Measurements from ENCODE around the gene TRANK1.

Gene TRANK1

DNA sequence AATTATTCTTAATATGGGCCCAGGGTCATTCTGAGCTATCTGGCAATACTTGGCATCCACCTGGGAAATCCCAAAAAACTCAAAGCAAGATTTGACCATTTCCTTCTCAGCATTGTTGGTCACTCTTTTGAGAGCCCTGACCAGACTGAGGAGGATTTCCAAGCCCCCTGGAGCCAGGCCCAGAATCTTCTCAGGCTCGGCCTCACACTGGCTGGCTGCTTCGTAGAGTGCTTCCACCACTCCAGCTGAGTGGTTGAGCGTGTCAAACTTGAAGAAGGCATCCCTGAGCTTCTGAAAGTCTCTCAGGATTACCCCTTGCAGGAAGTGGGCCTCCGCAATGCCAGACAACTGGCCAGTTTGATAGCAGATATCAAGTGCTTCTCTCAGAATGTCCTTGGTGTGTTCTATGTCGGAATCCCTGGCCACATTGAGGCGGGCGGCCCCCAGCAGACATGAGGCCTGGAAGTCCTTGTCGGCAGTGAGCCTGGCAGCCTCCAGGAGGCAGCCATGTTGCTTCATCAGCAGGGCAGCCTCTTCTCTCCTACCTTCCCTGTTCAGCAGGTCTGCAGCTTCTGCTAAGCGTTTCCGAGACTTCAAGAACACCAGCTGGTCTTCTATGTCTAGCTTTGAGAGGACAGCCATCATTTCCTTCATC lies 111.6 kb downstream of the TRANK1 start:
- DNase-seq: no peak

DNA sequence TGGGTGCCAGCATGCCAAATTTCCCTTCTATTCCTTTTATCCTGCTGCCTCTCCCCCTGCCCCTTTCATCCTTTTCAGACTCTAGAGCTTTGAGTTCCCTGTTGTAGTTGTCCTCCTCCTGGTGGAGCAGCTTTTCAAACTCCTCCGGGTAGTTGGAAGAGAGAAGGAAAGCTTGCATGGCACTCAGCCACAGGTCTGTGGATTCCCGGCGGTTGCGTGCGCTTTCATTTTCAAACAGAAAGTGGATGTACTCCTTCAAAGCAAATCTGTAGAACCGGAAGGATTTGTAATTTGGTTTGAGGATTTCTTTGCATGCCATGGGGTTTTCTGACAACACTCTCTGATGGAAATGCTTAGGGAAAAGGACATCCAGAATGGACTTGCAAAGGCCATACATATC lies 112.4 kb downstream of the TRANK1 start:
- DNase-seq: no peak

DNA sequence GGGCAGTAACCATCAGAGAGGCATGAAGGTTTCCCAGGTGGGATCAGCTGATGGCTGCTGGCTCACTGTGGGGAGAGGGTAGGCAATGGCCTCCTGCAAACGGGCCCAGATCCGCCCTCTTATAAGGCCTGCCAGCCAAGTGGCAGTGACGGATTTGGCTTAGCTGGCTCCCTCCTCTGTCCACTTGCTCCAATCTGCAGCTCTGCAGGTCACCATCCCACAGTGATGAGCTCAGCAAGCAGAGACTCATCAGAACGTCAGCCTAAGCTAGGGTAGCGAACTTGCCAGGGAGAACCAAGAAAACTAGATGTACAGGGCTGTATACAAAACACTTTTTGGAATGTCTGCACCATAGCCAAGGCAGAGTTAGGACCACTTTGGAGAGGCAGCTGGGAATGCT lies 117.7 kb downstream of the TRANK1 start:
- DNase-seq: no peak

DNA sequence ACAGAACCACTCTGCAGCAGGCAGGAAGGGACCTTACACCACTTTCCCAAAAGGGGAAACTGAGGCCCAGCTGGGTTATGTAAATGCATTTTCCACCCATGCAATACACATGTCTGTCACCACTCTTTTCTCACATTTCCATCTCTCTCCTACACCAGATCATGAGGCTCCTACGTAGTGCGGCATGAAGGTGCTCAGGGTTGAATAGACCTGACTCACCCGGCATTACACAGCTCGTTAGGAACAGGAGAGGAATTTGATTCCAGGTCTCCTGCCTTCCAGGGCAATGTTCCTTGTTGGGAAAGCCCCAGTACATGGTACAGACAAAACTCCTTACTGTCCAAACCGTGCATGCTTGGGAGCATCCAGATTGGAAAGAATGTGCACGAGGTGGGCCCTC lies 118.6 kb downstream of the TRANK1 start:
- no peak for DNase-seq

DNA sequence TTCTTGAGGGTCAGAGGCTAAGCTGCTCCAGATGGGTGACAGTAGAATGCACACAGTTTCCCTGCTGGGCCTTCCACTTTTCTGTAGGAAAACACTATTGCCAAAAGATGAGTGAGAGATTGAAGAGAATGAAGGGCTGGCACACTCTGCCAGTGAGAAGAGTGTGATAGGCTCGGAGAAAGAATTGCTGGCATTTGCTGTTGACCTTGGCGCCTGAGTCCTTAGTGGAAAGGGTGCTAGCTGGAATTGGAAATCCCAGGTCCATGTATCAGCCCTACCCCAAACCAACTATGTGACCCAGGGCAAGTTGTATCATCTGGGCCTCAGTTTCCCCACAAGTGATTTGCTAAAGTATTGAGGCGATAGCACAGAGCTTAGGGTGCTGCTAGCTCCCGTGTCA lies 120.4 kb downstream of the TRANK1 start:
- no peak for DNase-seq

DNA sequence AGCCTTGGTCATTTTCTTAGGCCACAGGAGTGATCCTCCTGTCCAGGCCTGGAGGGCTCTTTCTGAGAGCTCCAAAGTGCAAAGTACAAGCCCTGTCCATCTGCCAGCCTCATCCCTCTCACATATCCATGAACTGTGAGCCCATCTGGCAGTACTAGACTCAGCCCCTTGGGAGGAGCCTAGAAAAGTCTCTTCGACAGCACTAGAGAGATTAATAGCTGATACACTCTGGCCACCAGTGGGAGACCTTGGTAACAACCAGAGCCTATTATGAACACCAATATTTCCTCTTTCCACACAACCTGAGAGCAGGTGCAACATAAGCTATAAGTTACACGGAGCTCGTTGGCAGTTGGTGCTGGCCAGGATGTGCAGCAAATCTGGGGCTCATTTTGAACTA lies 121.0 kb downstream of the TRANK1 start:
- no peak for DNase-seq

DNA sequence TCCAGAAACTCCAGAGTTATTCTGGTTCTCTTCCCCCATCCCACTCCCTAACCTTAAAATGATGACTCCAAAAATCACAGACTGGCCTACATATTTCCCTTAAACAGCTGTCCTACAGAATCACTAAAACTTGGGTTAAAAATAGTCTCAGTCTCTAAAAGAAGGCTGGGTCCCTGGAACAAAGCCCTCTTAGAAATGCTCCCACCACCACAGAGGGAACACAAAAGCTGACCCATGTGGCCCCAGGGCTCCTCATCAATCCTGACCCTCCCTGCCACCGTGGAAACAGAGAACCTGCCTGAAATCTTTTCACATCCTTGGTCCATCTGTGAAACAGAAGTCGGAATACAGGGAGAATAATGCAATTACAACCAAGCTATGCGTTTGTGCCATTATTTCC lies 124.8 kb downstream of the TRANK1 start:
- DNase-seq: no peak

DNA sequence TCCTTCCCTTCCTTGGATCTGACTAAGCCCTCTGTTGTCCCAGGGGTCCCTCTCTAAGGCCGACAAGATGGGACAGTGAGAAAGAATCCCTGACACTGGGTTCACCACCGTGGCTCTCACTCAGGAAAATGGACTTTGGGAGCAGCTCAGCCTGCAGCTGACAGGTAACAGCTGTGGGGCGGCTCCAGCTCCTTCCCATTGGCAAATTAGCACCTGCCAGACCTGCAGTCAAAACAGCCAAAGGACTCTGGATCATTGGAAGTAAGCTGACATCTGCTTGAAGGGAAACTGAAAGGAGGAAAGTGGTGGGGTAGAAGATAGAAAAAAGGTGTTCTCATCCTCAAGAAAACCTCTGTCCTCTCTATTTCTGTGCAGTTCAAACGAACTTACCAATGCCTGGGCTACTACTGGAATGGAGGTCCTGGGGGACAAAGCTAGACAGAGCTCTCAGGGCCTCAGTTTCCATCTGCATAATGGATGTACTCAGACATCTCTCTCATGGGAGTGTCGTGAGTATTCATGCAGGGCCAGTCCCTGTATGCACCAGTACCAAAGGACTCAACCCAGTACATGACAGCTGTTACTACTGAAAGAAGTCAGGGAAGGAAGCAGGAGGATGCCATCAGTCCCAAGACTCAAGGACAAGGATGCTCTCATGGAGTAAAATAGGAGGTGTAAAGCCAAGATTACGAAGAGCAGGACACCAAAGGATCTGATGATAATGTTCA lies 126.9 kb downstream of the TRANK1 start:
- no peak for DNase-seq

DNA sequence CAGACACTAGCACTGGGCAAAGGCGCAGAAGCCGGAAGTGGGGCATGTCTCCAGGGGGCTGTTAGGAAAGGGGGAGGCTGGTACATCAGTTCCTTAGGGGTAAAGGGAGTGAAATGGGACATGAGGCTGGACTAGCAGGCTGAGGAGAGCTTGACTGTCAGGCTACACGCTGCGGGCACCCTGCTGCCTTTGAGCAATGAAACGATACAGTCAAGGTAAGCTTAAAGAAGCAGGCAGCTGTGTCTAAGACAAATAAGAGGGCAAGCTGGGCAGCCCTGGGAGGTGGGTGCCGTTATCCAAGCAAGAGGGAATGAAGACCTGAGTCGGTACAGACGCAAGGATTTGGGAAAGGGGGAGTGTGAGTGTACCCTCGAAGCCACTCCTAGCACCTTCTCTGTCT lies 129.5 kb downstream of the TRANK1 start:
- DNase-seq: no peak

DNA sequence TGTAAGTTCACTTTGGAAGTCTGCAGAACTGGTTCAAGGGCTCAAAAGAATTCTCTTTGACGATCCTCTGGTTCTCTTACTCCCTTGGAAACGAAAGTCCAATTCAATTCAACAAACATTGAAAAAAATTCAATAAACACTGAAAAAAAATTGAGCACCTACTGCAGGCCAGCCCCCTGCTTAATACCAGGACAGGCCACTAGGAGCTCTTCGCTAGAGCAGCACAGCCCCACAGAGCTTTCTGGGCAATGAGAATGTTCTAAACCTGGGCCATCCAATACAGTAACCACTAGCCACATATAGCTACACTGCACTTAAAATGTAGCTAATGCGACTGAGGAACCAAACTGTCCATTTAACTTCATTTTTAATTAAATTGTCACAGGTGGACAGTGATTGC lies 130.1 kb downstream of the TRANK1 start:
- no peak for DNase-seq

DNA sequence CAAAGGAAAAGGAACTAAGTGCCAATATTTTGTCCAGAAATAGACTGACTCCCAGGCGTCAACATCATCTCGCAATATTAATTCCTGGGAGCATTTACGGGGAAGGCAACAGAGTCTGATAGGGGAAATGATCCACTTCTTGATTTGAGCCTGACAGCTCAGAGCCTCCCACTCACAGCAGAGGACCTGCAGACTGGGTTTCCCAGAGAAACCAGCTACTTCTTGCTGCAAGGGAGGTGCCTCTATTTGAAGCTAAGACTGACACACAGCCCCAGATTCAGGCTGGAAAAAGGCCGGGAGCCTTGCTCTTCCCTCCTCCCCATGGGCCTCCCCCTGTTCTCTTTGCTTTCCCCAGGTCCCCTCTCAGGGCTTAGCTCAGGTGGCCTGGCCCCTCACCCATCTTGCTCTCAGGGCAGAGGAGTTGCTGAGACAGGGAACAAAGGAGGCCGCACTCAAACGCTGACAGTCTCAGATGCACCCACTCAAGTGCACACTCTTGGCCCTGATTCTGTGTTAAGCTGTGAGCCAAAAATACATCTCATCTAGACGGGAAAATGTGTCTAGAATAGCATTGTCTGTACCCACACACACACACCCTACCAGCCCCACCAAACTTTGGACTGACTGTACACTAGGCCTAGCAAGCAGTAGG lies 130.7 kb downstream of the TRANK1 start:
- no peak for DNase-seq

DNA sequence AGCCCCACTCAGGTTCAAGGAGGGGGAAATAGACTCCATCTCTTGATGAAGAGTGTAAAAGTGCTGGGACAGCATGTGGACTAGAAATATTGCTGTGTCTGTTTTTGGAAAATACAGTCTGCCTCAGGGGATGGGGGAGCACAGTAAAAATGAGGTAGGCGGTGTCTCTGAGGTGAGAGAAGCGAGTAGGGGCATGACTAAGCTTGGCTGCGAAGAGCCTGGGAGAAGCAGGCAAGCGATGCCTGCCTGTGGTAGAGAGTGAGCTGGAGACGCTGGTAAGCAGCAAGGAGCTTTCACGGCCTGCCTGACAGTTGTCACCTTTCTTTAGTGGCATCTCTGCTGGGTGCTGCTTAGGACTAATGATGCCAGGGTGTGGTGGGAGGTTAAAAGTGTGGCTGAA lies 131.5 kb downstream of the TRANK1 start:
- DNase-seq: no peak

DNA sequence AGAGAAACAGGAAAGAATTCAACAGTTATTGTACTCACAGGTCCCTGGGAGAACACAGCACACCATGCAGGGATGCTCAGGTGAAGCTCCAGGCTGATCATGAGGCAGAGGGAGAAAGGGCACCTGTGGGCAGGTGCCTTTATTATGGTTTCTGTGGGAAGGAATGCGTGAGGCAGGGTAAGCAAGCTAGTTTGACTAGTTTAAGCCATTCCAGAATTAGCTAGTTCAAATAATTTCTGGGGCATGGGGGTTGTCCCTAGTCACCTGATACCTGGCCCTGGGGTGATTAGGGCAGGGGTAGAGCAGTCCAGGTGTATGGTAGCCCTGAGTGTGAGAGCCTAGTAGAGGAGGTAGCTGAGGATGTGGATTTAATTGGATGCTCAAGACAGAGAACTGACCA lies 132.6 kb downstream of the TRANK1 start:
- no peak for DNase-seq

DNA sequence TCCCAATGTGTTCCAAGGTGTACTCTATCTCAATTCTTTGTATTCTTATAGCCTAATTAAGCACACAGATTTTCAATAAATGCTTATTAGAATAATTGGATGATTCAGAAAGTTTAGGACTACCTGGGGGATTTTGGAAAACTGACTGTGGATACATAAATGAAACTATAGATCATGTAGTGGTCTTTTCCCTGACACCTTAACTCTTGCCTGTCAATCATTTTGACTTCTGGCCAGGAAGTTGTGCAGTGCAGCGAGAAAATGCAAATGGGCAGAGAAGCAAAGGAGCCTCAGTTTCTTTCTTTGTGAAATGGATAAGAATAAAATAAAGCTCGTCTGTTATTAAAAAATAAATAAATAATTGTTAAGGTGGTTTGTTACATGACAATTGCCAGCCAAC lies 133.1 kb downstream of the TRANK1 start:
- no peak for DNase-seq

DNA sequence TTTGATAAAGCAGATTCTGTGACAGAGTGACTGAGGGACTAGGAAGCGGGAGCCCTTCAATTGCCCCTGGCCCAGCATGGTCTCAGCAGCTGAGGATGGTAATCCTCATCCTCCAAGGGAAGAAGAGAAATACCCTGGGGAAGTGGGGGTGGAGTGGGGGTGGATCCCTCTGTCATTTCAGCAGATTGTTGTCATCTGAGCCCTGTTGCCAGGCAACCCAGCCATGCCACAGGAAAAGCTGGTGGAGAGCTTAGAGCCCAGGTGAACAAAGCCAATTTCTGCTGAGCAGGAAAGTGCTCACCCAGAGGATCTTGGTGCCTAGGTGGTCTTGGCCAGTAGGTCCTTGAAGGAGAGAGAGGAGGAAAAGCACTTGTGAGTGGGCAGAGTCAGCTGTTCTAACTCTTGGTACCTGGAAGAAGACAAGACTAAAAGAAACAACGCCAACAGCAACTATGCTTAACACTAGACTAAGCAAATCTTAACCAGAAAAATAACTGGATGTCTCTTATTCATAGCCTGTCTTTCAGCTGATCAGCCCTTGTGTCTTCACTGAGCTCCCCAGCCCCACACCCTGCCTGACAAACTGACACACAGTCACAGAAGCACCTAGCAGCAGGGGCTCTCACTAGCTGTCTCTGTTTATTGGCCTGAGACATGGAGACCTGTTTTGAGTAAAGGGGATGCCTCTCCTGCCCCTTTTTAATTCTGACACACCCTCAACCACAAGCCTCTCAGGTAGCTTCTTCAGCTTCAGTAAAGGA lies 140.4 kb downstream of the TRANK1 start:
- no peak for DNase-seq

DNA sequence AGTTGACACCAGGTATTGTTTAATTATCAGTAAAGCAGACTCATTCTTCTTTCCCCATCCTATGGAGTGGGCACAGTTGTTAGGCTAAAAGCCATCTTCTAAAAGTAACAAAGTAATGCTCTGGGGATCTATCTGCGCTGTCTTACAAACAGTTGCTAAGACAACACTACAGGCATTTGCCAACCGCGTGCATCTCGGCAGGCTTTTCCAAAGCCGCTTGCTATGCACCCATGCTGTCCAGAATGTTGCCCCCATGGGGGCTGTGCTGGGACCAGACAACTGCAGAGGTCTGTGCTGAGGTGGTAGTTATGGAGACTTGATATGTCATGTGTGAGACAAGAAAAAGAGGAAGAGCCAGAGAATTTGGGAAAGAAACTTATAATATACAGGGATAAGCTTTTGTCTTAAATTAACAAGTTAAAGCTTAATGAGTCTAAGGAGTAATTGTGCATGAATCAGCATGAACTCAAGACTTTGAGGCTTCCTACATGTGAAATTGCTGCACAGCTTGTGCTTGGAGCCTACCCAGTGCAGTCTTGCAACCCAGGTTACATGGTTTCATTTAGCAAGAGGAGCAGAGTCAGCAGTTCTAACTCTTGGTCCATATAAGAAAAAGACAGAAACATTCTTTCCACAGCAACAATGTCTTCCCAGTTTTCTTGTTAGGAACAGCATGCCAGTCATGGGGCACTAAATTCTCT lies 141.6 kb downstream of the TRANK1 start:
- no peak for DNase-seq

DNA sequence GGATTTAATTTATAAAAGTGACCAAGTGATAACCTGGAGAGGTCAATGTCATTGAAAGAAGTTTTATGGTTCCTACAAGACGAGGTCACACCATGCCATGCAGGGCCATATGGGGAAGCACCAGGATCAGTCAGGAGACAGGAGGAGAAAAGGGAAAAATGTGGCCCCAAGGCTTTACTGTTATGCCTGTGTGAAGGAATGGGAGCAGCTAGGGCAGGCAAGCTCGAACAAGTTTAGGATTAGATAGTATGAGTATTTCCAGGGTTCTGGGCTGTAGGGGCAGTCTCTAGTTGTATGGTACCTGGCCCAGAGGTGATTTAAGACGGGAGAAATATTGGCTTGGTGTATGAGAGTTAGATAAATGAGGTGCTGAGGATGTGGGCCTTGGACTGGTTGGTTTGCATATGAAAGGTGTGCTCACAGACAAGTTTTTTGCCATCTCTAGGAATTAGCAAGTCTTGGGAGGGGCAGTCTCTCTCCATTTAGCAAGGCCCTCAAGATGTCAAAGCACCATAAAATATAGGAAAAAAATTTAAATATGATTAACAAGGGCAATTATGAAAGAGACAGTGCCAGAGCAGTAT lies 144.2 kb downstream of the TRANK1 start:
- DNase-seq: no peak

DNA sequence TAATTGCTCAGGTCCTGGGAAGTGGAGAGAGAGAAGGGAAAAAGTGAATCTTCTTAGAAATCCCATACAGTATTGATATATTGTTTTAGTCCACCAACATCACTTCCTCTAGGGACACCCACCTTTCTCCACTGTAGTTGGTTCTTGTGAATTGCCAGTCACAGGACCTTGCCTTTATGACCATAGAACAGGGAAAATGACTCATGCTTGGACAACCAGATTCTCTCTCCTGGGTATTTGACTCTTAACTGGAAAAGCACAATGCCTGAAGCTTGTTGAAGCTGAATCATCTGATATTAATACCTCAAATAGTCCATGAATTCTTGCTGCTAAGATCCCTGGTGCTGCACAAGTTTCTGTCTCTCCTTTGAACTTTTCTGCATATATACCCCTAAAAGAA lies 148.0 kb downstream of the TRANK1 start:
- no peak for DNase-seq

DNA sequence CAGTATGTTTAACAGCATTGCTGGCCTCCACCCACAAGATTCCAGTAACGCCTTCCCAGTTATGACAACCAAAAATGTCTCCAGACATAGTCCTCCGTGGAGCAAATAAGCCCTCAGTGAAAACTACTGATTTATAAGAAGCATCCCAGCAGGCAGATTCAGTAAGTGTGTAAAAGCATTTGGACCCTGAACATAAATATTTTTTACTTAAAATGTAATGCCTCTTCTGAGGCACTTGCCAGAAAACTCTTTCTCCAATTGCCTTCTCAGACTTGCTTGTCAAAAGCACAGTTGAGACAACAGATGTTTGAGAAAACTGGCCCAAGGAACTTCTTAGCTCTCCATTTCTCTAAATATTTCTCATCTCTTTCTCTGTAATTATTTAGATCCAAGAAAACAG lies 148.7 kb downstream of the TRANK1 start:
- no peak for DNase-seq

DNA sequence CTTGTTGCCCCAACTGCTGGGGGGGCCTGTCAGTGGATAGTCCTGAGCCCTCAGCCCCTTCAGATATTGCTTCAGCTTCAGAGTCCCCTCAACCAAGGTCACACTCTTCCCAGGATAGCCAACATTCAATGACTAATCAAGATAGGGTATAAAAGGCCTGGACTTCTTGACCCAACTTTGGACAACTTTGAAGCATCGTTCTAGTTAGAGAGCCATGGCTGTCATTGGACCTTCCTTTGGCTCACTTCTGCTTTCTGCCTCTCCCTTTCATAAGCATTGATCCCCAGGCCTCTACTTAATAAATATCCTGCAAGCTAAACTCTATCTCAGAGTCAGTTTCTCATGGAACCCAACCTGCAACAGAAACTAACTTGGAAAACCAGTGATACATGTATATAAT lies 149.2 kb downstream of the TRANK1 start:
- DNase-seq: no peak

DNA sequence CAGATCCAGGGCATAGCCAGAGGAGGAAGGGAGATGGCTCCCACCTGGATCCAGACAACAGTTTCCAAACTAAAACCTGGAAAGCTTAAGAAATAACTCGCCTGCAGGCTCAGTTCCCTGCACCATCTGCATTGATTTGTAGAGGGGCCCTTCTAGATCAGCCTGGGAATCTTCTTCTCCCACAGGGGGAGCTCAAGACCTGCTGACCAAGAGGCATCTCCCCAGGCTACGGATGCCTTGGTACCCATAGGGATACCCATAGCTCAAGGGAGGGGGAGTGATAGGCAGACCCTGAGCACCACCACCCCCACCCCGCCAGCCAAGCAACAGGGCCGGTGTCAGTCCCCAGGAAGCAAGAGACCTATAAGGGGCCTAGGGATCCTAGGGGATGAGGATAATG lies 152.5 kb downstream of the TRANK1 start:
- peak; percentile 17 for DNase-seq

DNA sequence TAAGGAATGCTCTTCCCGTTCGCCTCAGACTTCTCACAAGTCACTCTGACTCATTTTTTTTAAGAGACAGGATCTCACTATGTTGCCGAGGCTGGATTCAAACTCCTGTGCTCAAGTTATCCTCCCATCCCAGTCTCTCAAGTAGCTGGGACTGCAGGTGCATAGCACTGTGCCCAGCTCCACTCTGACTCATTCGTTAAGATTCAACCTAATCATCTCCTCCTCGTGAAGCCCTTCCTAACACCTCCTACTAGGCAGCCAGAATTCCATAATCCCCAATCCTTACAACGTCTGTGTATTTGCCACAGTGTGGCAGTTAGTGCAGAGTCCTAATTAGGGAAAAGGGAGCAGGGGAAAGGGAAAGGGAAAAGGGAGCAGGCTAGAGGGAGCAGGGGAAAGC lies 154.1 kb downstream of the TRANK1 start:
- no peak for DNase-seq

Measured in CD4-positive, alpha-beta T cell treated with Interleukin-12 subunit alpha and Interleukin-12 subunit beta, for 1 hour (primary cell).